Ishikawa (cell line): ENCODE data around the gene ASPSCR1.

Experiments
- CEBPB ChIP-seq: IDR thresholded peaks from 2 replicates; pipeline ENCODE4 v1.6.1; 2012
- CREB1 ChIP-seq: IDR thresholded peaks from 2 replicates; pipeline ENCODE4 v1.6.1; 2012; ENCODE audit warnings: low read depth
- EGR1 ChIP-seq: IDR thresholded peaks from 2 replicates; pipeline ENCODE4 v1.6.1; 2012
- EP300 ChIP-seq: IDR thresholded peaks from 2 replicates; pipeline ENCODE4 v1.6.1; 2012; ENCODE audit warnings: borderline replicate concordance
- FOXM1 ChIP-seq: IDR thresholded peaks from 2 replicates; pipeline ENCODE4 v1.6.1; 2012; ENCODE audit warnings: low read depth, borderline replicate concordance
- MAX ChIP-seq: IDR thresholded peaks from 2 replicates; pipeline ENCODE4 v1.6.1; 2012
- NFIC ChIP-seq: IDR thresholded peaks from 2 replicates; pipeline ENCODE4 v1.6.1; 2012
- RAD21 ChIP-seq: IDR thresholded peaks from 2 replicates; pipeline ENCODE4 v1.6.1; 2012; ENCODE audit warnings: low read depth
- TAF1 ChIP-seq: IDR thresholded peaks from 2 replicates; pipeline ENCODE4 v1.6.1; 2012; ENCODE audit warnings: low read depth, mild to moderate bottlenecking
- TCF12 ChIP-seq: IDR thresholded peaks from 2 replicates; pipeline ENCODE4 v1.6.1; 2012; ENCODE audit warnings: low read depth
- TEAD4 ChIP-seq: IDR thresholded peaks from 2 replicates; pipeline ENCODE4 v1.6.1; 2012
- USF1 ChIP-seq: IDR thresholded peaks from 2 replicates; pipeline ENCODE4 v1.6.1; 2012
- YY1 ChIP-seq: IDR thresholded peaks from 2 replicates; pipeline ENCODE4 v1.6.1; 2012; ENCODE audit warnings: low read depth
- ZBTB7A ChIP-seq: IDR thresholded peaks from 2 replicates; pipeline ENCODE4 v1.6.1; 2012; ENCODE audit warnings: low read depth
- TF ChIP-seq, protein P1 (sequence below): IDR thresholded peaks from 2 replicates; pipeline ENCODE4 v1.6.1; 2012; ENCODE audit warnings: low read depth, mild to moderate bottlenecking

Gene ASPSCR1

DNA sequence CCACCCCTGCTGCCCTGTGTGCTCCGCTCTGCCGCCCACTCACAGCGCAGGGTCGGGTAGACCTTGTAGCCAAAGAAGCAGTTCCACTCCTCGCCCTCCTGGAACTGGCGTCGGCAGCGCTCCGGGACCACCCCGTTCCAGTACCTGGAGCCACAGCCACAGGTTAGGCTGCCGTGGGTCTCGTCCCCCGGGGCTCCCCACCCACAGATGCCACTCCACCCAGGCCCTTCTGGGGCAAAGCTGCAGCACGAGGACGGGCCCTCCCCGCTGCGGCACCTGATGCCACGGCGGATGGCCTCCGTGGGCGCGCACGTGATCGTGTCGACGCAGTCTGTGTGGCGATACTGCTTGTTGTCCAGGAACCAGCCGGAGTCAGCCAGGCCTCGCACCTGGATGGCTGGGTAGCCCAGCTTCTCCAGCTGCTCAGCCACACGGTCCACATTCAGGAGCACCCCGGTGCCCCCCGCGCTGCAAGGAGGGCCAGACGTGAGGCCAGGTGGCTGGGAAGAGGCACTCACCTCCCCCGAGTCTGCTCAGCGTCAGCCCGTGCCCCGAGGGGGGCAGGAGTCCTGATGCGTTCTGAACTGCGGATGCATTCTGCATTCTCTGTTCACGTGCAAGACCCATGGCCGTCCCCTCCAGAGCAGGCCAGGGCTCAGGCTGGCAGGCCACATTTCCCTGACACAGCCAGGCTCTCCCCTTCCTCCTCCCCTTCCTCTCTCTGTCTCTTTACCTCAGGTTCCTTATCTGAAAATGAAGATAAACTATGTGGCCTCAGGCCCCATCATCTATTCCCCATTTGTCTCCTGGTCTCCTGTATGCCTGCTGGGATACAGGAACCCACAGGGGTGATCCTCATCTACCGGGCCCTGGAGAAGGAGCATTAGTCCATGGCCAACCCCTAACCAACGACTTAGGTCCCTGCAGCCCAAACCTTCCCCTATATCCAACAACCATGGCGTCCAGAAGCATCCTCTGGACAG, 20.5 kb upstream of the ASPSCR1 start:
- TF ChIP-seq TEAD4 (no peak), ZBTB7A (no peak), EGR1 (no peak), YY1 (no peak), RAD21 (no peak), CEBPB (no peak), CREB1 (no peak), NFIC (no peak), TAF1 (no peak), TCF12 (no peak), EP300 (no peak), USF1 (no peak), MAX (no peak), FOXM1 (no peak)
- TF ChIP-seq, protein P1, sequence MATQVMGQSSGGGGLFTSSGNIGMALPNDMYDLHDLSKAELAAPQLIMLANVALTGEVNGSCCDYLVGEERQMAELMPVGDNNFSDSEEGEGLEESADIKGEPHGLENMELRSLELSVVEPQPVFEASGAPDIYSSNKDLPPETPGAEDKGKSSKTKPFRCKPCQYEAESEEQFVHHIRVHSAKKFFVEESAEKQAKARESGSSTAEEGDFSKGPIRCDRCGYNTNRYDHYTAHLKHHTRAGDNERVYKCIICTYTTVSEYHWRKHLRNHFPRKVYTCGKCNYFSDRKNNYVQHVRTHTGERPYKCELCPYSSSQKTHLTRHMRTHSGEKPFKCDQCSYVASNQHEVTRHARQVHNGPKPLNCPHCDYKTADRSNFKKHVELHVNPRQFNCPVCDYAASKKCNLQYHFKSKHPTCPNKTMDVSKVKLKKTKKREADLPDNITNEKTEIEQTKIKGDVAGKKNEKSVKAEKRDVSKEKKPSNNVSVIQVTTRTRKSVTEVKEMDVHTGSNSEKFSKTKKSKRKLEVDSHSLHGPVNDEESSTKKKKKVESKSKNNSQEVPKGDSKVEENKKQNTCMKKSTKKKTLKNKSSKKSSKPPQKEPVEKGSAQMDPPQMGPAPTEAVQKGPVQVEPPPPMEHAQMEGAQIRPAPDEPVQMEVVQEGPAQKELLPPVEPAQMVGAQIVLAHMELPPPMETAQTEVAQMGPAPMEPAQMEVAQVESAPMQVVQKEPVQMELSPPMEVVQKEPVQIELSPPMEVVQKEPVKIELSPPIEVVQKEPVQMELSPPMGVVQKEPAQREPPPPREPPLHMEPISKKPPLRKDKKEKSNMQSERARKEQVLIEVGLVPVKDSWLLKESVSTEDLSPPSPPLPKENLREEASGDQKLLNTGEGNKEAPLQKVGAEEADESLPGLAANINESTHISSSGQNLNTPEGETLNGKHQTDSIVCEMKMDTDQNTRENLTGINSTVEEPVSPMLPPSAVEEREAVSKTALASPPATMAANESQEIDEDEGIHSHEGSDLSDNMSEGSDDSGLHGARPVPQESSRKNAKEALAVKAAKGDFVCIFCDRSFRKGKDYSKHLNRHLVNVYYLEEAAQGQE: no peak

- TF ChIP-seq TCF12: no peak
- no peak for TF ChIP-seq ZBTB7A
- no peak for TF ChIP-seq USF1
- TF ChIP-seq EP300: no peak
- no peak for TF ChIP-seq FOXM1
- TF ChIP-seq, protein P1: no peak
- TF ChIP-seq MAX: no peak
- TF ChIP-seq TAF1: no peak
These were observed 19.6 kb upstream of the ASPSCR1 start for GRCh38 chr17:81957691-81958432.

GRCh38 chr17:81958633-81959342, 18.6 kb upstream of the ASPSCR1 start:
- no peak for TF ChIP-seq MAX
- no peak for TF ChIP-seq YY1
- TF ChIP-seq RAD21: no peak
- no peak for TF ChIP-seq EP300
- TF ChIP-seq CEBPB: no peak
- no peak for TF ChIP-seq USF1
- no peak for TF ChIP-seq FOXM1
- TF ChIP-seq NFIC: no peak
- TF ChIP-seq CREB1: no peak
- TF ChIP-seq TEAD4: no peak
- no peak for TF ChIP-seq TAF1
- no peak for TF ChIP-seq ZBTB7A

DNA sequence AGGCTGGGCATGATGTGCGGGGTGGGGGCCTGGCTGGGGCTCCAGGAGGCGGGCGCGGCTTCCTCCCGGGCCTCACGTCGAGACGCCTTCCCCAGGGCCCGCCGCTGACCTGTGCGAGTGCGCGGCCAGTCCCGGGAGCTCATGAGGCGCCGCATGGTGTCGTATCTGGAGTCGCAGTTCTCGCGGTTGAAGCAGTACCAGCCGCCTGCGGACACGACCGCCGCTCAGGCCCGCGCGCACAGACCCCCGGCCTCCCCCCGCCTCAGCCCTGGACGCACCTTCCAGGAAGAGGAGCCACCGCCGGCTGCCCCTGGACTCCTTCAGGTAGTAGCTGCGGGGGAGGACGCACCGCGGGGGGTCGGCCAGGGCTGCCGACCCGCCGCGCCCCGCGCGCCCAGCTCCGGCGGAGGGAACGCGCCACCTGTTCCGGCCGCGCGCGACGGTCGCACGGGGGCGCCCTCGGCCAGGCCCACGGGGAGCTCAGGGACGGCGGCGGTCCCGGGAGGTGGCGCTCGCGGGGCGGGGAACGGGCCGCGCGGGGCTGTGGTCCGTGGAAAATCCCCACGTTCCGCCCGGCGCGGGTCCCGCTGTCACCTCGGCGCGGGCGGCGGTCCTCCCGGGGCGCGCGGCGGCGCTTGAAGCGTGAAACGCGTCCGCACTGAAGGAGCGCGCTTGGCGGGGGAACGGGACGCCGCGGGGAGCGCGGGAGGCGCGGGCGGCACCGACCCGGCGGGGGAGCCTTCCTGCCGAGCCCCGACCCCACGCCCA, 17.9 kb upstream of the ASPSCR1 start:
- TF ChIP-seq EP300 (no peak), NFIC (no peak), TEAD4 (peak; percentile 2; the same call in 1 of the 2 replicates), EGR1 (no peak), RAD21 (peak; percentile 81), YY1 (0 out of 2 replicates have a peak, but pooled peaks have one; percentile 9), CREB1 (no peak), USF1 (no peak), TCF12 (no peak), MAX (no peak; the same call in 1 of the 2 replicates)
